Neutrophil (primary cell): ENCODE data around the gene FCGR2B.
"Not testable (repeated sequence)": the region's sequence is repeated elsewhere in the genome, so short reads cannot be mapped to it uniquely, and the experiment has no call there.

Source experiments
- H3K27ac ChIP-seq: fragments of 200-600 bp; sonication (generic); 2 replicates; pipeline ENCODE4 v1.5.1; 2016; ENCODE audit warnings: mild to moderate bottlenecking, moderate library complexity
- H3K27me3 ChIP-seq: fragments of 200-600 bp; sonication (generic); 2 replicates; pipeline ENCODE4 v1.6.0; 2016; ENCODE audit warnings: mild to moderate bottlenecking
- H3K36me3 ChIP-seq: fragments of 200-600 bp; sonication (generic); 2 replicates; pipeline ENCODE4 v1.5.1; 2017
- H3K4me1 ChIP-seq, 2 experiments: fragments of 200-600 bp in 1 of 2; sonication (generic) in 1 of 2; 1 replicate in 1 of 2; 2 replicates in 1 of 2; pipeline versions ENCODE4 v1.5.1 to v1.6.1; 2013 to 2016; ENCODE audit warnings: low read depth in 1 of 2, low read length in 1 of 2, mild to moderate bottlenecking in 1 of 2, moderate library complexity in 1 of 2; ENCODE audit not compliant: control insufficient read depth in 1 of 2, insufficient read depth in 1 of 2
- H3K4me3 ChIP-seq, 2 experiments: fragments of 200-600 bp in 1 of 2; sonication (generic) in 1 of 2; 1 replicate in 1 of 2; 2 replicates in 1 of 2; pipeline ENCODE4 v1.5.1; 2013 to 2016; ENCODE audit warnings: low read depth in 1 of 2, low read length in 1 of 2, mild to moderate bottlenecking in 1 of 2, moderate library complexity in 1 of 2
- H3K9me3 ChIP-seq: fragments of 200-600 bp; sonication (generic); 2 replicates; pipeline ENCODE4 v1.5.1; 2016
- CTCF ChIP-seq: fragments of 200-600 bp; sonication (generic); IDR thresholded peaks from 2 replicates; pipeline ENCODE4 v1.5.1; 2016; ENCODE audit warnings: antibody characterized with exemption

The FCGR2B gene

GRCh38 chr1:161631076-161631475 is 31.9 kb upstream of the FCGR2B start, which contains the start of gene FCGR3B:
FCGR3B (minus strand) TSS chr1:161631176; CDS start chr1:161631094, 82 bp downstream.
- H3K36me3 ChIP-seq: peaks cover 23% of the 10 kb centered on the region
- no peaks in the 10 kb centered on the region for H3K27me3 ChIP-seq
- H3K4me3 ChIP-seq: peak within 1 kb of the TSS; percentile 67 to 90
- H3K9me3 ChIP-seq: no peaks in the 10 kb centered on the region
- peaks cover 8 to 79% of the 10 kb centered on the region in 2 experiments for H3K4me1 ChIP-seq
- H3K27ac ChIP-seq: peak within 1 kb of the TSS; percentile 89
- TF ChIP-seq CTCF: no peak

DNA sequence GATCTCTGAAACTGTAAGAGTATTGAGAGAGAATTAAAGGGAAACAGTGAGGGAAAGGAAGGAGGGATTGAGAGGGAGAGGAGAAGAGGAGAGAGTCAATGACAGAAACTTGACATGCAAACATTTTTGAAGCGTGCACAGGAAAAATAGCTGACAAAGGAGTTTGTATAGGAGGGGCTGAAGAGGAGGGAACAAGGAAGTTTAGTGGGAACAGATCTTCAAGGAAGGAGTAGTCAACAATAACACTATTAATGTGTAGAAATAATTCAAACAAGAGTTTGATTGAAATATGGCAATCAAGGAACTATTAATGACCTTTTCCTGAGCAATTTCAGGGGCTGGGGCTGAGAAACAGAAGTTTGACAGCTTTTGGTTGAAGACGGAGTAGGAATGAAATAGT is 27.9 kb upstream of the FCGR2B start:
- peak overlapping the region; percentile 85 for H3K27ac ChIP-seq
- not testable (repeated sequence) for H3K36me3 ChIP-seq

GRCh38 chr1:161636189-161636782 is 26.7 kb upstream of the FCGR2B start:
- H3K9me3 ChIP-seq, H3K27me3 ChIP-seq, H3K36me3 ChIP-seq: not testable (repeated sequence)
- peak overlapping the region; percentile 85 for H3K27ac ChIP-seq
- peaks cover 30 to 72% of the 10 kb centered on the region in 2 experiments for H3K4me1 ChIP-seq
- peak overlapping the region in 1 of 2 experiments; percentile 46 for H3K4me3 ChIP-seq

More for the DNA sequence above, 27.9 kb upstream of the FCGR2B start:
- H3K9me3 ChIP-seq, H3K27me3 ChIP-seq: not testable (repeated sequence)
- Histone ChIP-seq H3K4me1 (peaks cover 25 to 75% of the 10 kb centered on the region in 2 experiments), H3K4me3 (peak overlapping the region in 1 of 2 experiments; percentile 46)

- H3K27ac ChIP-seq: peak overlapping the region; percentile 85
- peak overlapping the region in 1 of 2 experiments; percentile 23 for H3K4me3 ChIP-seq
- not testable (repeated sequence) for H3K27me3 ChIP-seq, H3K36me3 ChIP-seq, H3K9me3 ChIP-seq
- peaks cover 33 to 66% of the 10 kb centered on the region in 2 experiments for H3K4me1 ChIP-seq
Observed at GRCh38 chr1:161636976-161637375, 26.0 kb upstream of the FCGR2B start.

DNA sequence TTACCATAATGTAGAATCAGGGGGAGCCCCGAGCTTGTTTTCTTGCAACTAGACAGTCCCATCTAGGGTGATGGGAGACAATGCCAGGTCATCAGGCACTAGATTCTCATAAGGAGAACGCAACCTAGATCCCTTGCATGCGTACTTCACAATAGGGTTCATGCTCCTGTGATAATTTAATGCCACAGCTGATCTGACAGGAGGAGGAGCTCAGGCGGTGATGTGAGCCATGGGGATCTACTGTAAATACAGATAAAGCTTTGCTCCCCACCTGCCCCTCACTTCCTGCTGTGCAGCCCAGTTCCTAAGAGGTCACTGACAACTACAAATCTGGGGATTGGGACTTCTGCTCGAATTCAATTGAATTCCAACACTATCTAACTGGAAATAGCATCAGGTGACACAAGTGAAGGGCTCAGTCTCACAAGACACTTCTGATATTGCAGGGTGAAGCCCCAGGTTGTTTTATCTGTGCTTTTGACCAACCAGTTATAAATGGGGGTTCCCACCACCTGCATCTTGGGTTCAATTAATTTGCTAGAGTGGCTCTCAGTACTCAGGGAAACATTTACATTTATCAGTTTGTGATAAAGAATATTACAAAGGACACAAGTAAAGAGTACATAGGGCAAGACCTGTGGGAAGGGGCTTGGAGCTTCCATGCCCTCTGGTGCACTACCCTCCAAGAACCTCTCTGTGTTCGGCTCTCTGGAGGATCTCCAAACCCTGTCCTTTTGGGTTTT is 24.5 kb upstream of the FCGR2B start:
- H3K4me3 ChIP-seq, H3K36me3 ChIP-seq, H3K9me3 ChIP-seq, H3K27me3 ChIP-seq: not testable (repeated sequence)
- peak overlapping the region; percentile 85 for H3K27ac ChIP-seq
- H3K4me1 ChIP-seq: peaks cover 32 to 66% of the 10 kb centered on the region in 2 experiments

- H3K9me3 ChIP-seq, H3K36me3 ChIP-seq, H3K27ac ChIP-seq, H3K27me3 ChIP-seq, H3K4me3 ChIP-seq: not testable (repeated sequence)
- H3K4me1 ChIP-seq: peaks cover 36 to 66% of the 10 kb centered on the region in 2 experiments
Observed at GRCh38 chr1:161639203-161639602, 23.7 kb upstream of the FCGR2B start.

DNA sequence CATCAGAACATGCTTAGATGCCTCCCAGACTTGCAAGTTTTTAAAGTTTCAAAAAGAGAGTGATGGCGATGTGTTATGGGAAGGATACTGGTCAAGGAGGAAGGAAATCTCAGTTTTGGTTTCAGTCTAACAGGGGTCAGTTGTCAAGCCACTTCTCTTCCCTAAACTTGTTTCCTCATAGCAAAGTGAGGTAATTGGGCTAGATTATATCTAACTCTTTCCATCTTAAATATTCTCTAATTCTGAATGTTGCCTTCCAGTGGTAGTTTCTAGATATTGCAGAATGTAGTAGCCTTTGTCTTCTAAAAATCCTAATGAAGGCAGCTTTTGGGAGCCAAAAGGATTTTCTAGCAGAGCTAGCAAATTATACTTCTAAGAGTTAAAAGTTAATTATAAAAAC is 20.2 kb upstream of the FCGR2B start:
- H3K27me3 ChIP-seq, H3K36me3 ChIP-seq, H3K9me3 ChIP-seq: not testable (repeated sequence)
- TF ChIP-seq CTCF: peak; percentile 37
- H3K4me1 ChIP-seq: peaks cover 53 to 59% of the 10 kb centered on the region in 2 experiments
- peak overlapping the region; percentile 55 for H3K4me3 ChIP-seq
- peak overlapping the region; percentile 97 for H3K27ac ChIP-seq

DNA sequence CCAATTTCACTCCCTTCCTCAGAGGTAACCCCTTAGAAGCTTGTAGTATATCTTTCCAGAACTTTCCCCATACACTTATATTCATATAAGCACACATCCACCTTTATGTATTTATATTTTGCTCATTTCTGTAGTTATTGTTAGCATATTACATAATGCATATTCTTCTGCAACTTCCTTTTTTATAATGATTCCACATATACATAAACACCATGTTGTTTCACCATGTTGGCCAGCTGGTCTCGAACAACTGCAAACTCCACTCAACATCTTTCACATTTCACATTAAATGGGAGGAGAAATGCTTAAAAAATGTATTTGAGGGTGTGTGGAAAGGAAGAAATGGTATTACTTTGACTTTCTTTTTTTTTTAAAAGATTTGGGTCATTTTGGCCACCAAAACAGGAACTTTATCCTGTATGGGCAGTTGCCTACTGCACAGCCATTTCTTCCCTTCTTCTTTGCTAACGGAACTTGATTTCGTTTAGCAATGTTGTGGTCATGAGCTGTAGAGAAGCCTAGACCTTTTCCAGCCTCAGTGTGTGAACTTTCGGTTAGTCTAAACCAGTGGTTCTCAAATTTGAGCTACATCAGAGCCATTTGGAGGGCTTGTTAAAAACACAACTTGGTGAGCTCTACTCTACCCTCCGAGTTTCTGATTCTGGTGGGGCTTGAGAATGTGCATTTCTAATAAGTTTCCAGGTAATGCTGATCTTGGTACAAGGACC is 19.3 kb upstream of the FCGR2B start:
- H3K9me3 ChIP-seq, H3K27me3 ChIP-seq: not testable (repeated sequence)
- H3K27ac ChIP-seq: peak overlapping the region; percentile 97

DNA sequence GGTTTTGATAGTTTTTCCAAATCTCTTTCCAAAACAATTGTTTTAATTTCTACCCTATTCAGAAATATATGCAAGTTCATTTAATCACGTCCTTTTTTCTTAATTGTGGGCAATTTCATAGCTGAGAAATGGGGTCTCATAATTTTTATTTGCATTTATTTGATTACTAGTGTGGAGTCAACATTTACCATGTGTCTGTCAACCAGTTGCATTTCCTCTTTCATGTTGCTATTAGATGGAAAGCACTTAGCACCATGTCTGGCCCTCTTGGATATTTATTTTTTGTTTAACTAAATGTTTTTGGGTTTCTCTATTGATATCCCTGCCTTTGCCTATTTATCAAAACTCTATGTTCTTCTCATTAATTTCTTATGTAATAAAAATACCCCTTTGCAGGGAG is 18.1 kb upstream of the FCGR2B start:
- Histone ChIP-seq H3K4me3 (peak overlapping the region; percentile 55 to 58), H3K27ac (peak overlapping the region; percentile 97), H3K4me1 (peaks cover 48 to 54% of the 10 kb centered on the region in 2 experiments)
- H3K27me3 ChIP-seq, H3K36me3 ChIP-seq, H3K9me3 ChIP-seq: not testable (repeated sequence)

More for the DNA sequence above, 19.3 kb upstream of the FCGR2B start:
- Histone ChIP-seq H3K4me1 (peaks cover 48 to 54% of the 10 kb centered on the region in 2 experiments), H3K4me3 (peak overlapping the region; percentile 55 to 58)
- H3K36me3 ChIP-seq: not testable (repeated sequence)
